Measurements from ENCODE around the gene OR10P1.

Gene OR10P1

GRCh38 chr12:55684761-55685370 is 48.2 kb downstream of the OR10P1 start:
- no peak for DNase-seq (ENCODE audit: low read depth)

- DNase-seq (ENCODE audit: low read depth) = no peak
Measured at GRCh38 chr12:55685671-55686070, 49.0 kb downstream of the OR10P1 start.

GRCh38 chr12:55686366-55687010 is 49.8 kb downstream of the OR10P1 start:
- DNase-seq (ENCODE audit: low read depth) = no peak
